EL (cell line): ENCODE measurements around the gene PBXIP1.
A peak's percentile ranks its signal among the peaks of the same experiment; 100 is the strongest.

Experiments
- DNase-seq: peaks from one replicate; pipeline ENCODE4 v3.0.0-alpha.2; 2016

Gene PBXIP1

DNA sequence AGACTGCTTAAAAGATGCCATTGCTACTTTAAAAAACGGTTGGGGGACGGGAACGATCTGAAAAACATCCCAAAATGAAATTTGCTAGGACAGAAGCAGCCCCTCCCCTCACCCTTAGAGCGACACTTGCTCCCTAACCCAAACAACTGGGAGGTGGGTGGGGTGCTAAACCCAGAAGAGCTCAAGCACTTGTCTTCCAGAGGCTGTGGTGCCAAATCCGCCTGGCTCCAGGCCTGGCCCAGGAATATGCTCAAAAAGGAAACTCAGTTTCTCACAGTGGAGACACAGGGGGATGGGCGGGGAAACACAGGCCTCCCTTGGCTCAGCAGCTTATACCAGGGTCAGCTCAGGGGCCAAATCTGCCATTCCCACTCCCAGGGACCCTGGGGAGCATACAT, 644 bp upstream of the PBXIP1 start:
- DNase-seq: no peak

DNA sequence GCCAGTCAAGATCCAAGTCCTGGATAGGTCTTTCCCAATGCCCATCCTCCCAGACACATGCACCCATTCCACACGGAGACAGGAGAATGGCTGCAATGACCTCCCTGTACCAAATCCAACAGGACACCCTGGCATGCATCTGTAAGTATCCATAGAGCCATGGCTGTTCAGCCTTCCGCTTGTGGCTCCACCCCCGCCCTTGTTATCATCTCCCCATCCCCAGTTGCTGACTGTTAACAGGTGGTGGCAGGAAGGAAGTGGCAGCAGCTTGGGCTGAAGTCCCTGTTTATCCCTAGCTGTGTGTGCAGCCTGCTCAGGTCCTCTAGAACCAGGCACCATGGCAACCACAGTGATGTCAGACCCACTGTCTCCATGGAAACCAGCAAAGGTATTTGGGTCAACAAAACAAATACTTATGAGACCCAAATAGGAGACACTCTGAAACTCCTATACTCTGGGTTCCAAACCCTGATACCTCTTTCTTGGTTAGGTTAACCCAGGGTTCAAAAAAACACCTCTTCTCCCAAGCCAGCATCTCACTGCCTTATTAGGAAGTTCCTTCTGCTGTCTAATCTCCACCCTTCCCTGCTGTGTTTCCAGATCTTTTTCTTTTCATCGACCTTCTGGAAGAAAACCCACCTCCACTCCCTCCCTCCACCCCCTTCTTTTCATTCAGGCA, 721 bp downstream of the PBXIP1 start:
- peak; percentile 41 for DNase-seq

DNA sequence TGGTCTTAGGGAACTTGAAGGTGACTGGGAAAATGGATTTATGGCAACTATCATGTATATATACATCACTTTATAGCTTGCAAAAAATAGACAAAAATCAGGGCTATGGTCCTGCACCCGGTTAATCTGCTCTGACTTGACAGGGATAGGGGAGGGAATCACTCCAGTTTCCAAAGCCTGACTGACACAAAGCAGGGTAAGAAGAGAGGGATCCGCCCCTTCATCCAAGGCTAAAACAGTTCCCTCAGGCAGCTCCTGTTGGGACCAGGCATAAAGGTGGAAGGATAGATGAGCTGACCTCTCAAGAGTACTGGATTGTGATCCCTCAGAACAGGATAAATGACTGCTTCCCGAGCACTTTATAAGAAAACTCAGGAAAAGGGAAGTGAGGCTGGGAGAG, 1.4 kb downstream of the PBXIP1 start:
- no peak for DNase-seq

DNA sequence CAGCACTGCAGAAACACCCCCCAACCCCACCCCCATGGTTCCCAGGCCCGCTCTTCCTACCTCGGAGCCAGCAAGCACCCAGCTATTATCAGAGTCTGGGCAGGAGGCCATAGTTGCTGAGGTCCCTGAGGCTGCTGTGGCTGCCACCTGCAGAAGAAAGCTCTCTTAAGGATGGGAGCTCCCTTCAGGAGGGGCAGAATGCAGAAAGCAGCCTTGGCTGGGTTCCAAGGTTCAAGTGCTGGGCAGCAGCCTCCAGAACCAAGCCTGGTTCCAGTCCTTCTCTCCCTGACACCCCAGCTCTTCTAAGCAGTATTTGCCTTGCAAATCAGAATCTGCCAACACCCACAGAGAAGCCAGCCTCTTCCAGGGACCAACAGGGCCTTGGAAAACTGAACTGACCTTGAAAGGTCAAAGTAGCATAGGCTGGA, 2.3 kb downstream of the PBXIP1 start:
- DNase-seq: no peak

DNA sequence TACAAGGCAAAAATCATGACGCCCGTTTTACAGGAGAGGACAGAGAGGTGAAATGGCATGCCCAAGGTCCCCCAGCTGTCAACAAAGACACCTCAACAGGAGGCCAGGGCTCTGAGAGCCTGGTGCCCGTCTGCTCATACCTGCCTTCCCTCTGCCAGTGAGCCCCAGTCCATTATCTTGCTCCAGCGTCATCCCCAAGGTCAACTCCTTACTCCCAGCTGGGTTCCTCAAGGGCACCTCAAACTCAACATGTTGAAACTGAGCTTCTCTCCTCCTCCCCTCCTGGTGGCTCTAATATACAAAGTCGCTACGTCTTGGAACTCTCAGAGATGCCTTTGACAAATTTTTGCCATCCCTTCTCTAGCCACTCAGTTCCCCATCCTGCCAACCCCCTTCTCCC, 3.2 kb downstream of the PBXIP1 start:
- no peak for DNase-seq

DNA sequence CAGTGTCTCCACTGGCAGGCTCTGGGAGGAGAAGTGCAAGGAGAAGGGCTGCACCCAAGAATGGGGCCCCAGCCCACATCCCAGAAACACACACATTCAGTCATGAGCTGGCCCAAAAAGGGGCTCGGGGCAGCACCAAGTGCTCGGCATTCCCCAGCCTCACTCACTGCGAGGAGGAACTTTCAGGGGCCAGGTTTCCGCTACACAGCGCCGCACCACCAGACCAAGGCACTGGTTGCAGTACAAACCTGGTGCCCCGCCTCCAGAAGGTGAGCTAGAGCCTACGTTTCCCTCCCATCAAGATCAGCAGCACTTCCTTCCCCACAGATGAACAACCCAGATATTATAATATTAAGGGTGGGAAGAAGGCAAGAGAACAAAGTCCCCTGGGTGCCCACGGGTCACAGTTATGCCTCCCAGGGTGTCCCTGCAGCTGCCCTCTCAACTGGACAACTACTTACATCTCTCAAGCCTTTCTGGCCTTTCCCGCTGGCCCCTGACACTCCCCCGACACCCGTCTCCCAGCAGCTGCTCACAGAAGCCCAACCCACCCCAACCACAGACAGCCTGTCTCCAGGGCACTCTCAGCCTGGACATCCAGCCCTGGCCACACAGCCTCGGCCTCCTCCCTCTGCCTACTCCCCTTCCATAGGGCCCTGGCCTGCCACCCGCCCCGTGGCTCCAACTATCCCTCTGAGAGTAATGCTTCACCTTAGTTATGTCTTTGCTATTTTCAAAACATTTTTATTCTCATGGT, 3.8 kb downstream of the PBXIP1 start:
- no peak for DNase-seq

DNA sequence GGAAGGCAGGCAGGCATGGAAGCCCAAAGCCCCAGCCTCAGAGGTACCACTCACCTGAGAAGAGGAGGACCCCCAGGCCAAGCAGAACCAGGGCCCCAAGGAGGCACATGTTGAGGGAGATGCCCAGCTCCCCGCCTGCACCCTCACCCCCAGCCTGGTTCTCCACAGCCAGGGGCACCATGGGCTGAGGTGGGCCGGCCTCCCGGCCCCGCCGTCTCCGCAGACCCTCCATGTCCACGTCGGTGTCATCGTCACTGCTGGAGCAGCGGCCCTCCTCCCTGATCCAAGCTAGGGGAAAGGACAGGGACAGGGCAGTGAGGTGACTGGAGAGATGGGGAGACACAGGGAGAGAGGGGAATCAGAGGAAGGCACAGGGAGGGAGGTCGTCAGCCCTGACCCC, 7.8 kb downstream of the PBXIP1 start:
- no peak for DNase-seq

DNA sequence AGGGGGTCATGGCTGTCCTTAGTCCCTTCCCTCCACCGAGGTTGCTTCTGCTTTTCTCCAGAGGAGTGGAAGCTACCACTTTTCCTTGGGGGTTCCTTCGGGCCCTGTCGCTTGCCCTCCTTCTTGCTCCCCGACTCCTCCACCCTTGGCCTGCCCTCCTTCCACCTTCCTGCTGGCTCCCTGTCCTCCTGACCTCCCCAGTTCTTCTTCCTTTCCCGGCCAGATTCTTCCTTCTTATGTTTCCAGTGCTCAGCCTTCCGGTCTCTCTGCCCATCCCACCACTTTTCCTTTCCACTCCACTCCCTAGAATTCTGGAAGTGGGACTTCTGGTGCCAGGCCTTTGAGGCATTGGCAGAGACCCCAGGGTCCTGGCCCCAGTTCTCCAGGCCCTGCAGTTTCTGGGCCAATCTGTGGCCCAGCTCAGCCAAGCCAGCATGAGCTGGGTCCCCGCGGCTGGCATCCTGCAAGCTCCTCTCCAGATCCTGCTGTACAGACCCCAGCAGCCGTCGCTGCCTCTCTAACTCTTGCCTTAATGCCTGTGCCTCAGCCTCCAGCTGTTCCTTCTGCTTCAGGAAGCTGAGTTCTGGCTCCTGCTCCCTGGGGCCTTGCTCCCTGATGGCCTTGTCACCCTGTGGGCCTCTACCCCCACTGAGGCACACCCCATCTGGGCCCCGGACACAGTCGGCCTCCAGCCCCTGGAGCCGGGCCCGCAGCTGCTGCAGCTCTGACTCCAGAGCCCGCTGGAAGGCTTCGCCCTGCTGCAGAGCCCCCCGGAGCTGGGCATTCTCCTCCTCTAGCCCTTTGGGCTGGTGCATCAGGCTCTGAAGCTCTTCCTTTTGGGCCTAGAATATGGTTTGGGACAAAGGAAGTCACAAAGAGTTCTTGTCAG, 9.7 kb downstream of the PBXIP1 start:
- no peak for DNase-seq

DNA sequence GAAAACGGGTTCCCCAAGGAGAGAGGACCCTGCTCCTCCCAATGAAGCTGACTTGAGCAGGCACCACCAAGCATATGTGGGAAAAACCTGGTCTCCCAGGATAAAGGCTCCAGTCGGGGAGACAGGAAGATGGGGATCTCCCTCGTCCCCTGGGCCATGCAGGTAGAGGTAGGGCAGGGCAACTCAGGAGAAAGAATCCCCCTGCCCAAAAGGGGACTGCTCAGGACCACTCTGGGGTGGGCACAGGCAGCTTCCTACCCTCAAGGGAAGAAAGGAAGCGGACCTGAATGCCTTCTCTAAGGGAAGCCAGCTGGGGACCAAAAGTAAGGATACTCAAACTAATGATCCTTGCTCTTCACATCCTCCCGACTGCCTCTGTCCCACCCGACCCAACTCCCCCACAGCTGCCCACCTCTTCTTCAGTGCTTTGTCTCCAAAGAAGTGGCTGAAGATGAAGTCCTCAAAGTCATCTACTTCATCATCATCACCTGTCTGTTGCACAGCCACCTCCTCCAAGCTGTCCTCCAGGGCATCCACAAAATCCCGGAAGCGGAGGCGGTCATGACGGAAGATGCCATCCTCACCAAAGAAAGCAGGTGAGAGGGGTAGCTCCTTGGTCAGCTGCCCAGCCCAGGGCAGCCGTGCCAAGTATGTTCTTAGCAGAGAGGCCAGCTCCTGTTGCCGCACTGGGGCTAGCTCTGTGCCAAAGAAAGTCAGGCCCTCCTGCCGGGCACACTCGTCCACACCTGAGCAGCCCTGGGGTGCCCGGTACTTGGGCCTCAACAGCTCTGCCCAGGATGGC, 10.5 kb downstream of the PBXIP1 start:
- no peak for DNase-seq

DNA sequence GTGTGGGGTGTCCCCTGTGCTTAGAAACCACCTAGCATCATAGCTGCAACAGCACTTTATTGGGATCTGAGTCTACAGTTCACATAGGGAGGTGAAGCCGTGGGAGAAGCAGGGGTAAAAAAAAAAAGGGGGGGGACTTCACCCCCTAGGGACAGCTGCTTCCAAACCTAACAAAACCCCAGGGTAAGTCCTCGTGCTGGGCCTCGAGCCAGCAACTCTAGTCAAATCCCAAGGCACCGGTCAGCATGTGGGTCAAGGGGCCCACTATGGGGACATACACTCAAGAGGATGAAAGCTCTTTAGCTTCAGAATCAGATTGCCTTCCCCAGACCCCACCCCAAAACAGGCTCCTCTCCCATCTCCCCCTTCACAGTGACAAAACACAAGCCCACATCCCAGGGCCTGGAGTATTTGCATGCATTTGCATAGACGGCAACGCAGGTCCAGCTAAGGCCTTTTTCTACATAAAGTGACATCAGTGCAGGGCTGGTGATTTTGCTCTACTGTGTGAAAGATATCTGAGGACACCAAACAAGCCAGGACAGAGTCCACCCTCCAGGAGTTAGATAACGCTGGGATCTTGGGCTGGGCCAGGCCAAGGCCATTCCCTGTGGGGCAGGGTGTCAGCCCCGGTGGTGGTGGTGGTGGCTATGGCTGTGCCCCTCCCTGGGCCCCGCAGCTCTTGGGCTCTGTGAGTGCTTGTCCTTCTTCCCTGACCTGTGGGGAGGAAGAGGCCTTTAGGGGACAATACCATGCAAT, 11.3 kb downstream of the PBXIP1 start:
- no peak for DNase-seq

DNA sequence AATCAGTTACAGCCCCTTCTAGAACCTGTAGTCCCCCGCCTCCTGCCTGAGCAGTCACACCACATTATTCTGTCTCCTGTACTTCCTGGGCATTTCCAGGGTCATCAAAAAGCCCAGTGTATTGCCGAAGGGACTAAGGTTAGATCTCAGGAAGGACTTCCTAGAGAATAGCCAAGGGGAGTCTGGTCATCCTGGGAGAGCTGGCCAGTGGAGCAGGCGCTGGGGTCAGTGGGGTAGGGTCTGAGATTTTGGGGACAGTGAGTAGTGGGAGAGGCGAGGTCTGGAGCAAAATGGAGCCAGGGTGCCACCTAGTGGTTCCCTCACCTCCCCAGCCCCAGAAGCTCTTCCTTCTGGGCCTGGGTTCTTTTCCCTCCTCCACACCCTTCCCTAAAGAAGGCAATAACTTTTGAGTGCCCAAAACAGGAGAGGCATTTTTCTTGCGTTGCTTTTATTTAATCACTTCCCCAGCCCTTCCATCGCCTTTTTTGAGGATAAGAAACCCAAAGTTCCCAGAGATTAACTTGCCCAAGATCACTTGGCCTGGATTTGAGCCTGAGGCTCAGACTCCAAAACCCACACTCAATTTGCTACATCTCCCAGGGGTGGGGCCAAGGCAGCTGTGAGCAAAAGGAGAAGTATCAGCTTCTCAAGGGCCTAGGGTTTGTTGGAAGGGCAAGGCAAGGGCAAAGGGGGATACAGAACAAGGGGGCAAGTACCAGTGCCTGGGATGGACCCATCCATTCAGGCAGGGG, 12.1 kb downstream of the PBXIP1 start:
- DNase-seq: peak; percentile 37

DNA sequence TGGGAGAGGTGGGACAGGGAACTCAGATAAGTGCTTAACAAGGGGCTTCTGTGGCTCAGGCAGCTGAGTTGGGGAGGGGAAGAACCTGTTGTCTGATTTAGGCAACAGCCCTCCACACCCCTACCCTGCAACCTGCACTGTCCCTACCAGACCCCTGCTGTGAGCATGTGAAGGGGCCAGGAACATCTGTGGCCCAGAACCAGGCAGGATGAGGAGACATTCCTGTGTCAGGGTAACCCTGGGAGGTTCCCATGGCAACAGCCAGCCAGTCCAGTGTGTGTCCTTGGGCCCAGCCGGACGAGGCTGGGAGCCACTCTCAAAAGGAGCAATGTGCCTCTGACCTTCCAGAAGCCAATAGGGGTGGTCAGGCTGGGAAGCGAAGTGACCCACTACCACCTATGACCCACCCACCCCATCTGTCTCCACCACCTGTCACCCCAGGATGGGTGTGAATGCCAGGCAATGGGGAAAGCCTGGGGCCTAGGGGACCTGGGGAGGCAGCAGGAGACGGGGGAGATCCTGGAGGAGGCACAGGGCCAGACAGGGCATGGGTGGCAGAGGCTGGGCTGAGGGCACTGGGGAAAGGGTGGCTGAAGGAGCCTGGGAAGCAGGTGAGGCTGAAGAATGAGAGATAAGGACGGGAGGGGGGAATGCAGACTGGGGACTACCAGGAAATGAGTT, 14.4 kb downstream of the PBXIP1 start:
- DNase-seq: no peak

DNA sequence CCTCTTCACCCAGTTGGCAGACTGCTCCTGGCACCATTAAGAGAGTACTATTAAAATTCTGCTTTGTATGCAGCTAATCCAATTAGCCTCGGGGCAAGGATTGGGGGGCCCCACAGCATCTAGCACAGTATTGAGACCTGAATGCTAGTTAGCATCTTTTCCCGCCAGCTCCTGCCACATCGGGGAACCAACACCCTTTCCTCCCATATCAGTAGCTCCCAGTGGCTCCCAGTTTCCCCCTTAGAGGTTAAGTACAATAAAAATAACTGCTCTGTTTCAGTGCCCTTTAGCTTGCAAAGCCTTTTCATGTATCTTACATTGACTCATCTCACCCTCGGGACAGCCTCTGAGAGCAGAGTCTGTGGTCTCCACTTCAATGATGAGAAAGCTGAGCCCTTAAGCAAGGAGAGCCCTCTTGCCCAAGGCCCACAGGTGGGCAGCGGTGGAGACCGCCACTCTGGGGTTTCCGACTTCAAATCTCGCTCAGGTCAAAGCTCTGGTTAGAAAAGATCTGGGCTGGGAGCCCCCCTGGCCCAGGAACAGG, 15.2 kb downstream of the PBXIP1 start:
- DNase-seq: no peak

DNA sequence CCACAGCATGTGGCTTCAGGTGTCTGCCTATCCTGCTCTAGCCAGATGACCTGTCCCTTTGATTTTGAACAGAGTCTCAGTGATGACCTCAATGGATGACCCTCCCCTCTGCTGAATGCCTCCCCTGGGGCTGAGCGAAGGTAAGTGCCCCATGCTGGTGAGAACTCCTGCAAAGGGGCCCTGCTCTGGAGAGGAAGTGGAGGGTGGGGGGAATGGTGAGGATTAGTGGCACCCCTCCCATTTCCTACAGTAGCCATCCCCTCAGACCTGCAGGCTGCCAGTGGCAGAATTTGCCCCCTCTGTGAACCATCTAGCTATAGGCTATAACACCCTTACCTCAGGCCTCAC, 15.7 kb downstream of the PBXIP1 start:
- DNase-seq: no peak

DNA sequence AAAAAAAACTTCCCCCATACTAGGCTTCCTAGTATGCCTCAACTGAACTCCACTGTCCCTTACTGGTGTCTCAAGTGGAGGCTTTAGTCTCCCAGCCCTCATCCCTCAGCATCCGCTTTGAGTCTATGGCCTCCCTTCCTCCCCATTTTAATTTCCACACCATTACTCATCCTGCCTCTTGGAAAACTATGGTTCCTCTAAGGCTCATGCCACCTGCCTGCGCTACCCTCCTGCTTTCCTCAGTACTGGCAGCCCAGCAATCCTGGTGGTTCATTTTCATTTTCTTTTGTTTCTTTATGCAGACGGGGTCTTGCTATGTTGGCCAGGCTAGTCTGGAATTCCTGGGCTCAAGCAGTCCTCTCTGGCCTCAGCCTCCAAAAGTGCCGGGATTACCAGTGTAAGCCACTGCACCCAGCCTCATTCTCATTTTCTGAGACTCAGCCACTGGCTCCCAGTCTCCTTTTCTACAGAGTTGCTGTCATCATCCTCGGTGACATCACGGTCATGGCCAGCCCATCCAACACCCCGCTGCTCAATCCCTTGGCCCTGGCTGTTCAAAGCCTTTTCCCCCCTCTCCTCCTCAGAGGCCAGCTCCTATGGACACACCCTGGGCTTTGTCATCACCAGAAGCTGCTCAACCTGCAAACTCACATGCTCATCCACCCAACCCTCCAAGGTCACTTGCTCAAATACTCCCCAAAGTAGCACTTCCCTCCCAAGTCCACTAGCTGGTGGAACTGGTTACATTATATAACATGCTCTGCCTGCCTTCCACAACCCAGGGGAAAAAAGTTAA, 17.1 kb downstream of the PBXIP1 start:
- DNase-seq: no peak

DNA sequence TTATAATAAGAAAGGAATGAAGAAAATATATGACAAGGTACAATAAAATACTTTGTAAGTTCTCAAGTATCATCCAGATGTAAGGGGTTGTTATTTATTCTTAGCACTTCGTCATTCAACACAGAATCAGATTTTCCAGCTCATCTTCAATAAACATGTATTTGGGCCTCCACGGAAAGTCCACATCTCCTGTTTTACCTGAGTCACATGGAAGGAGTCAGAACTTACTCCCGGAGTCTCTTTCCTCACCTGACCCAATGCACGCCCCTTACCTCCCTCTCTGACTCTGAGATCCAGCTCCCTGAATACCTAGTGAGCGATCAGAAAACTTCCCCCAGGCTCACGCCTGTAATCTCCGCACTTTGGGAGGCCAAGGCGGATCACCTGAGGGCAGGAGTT, 17.9 kb downstream of the PBXIP1 start:
- no peak for DNase-seq

DNA sequence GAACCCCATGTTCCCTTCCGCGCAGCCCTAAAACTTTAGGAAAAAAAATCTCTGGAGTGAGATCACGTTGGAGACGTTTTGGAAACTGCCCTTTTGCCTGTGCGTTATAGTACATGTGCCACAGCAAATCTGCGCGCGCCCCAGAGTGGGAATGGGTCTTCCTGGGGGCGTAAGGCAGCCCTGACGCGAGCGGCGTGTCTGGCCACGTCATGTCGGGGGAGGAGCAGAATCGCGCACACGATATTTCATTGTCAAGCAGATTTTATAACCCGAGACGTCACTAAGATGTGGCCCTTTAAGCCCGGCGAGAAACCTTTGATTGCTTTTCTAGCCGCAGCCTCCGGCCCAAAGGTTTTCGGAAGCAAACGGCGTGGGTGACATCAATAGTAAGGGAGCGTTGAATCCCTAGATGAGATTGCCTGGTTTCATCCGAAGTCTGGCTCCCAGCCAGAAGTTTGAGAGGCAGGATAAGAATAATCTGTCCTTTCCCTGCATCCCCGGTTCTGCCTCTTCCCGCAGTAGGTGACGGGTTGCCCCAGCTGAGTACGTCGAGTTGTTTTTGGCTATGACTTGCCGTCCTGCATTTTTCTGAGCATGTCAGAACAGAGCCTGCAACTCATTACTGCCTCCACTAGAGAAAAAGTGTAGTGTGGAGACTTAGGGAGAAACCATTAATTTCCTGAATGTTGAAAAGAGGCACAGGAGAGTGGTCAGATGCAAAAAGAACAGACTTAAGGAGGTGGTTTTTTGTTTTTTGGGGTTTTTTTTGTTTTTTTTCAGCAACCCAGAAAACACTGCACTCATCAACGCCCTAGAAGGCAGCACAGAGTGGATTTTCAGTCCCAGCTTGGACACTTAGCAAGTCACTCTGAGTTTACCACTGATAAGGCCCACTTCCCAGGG, 18.6 kb downstream of the PBXIP1 start:
- peak; percentile 94 for DNase-seq

DNA sequence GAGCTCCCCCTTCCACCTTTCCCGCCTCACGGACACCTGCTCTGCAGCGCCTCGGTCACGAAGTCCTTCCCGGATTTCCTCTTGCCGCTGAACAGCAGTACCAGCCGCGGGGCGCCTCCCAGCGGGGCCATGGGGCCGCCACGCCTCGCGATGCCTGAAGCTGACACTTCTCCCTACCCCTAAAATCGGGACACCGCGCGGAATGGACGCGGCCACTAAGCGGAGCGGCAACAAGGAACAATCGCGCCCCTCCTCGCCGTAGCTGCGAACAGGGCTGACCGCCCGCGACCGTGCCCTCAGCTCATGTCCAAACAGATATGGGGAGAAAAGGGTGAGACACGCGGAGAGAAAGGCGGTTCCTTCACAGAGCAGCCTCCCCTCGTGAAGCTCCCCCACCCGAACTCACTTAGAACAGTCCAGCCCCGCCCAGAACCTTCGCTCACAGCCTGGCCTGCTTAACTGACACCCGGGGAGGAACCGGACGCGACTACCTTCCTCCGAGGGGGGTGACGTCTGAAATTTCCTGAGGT, 19.3 kb downstream of the PBXIP1 start, which contains the start of gene PMVK:
Gene PMVK (minus strand): TSS at position 165 of the 530 bp plus-strand sequence. CDS start 34 bp downstream, at position 131.
- DNase-seq: peak; percentile 95
